Measurements from ENCODE around the gene ARHGAP8. TPM values are rescaled to one million over a fixed set of nuclear protein-coding genes. Genes with fewer than 3 reads are reported as not detected.

The ARHGAP8 gene
- total and polyA plus RNA-seq, 2 experiments from 2014 or later, result 62.8 to 64.9 TPM

- H3K4me1 ChIP-seq (ENCODE audit: insufficient read depth), result no peaks in the 10 kb centered on the region; the same call in 1 of the 2 replicates
- peaks cover 7% of the 10 kb centered on the region for H4K20me1 ChIP-seq (replicated peaks; ENCODE audit: insufficient read depth)
- H3K4me1 Mint-ChIP-seq, result peaks cover 4% of the 10 kb centered on the region; the same call in 2 of the 3 replicates
- no peaks in the 10 kb centered on the region; the same call in 1 of the 2 replicates for H3K36me3 ChIP-seq (ENCODE audit: insufficient read depth)
- DNase-seq (ENCODE audit: low spot score), result no peak
- H3K4me2 ChIP-seq, result no peak overlapping the region
- no peak overlapping the region for H3K27ac Mint-ChIP-seq
- no peaks in the 10 kb centered on the region for H3K79me2 ChIP-seq (replicated peaks; ENCODE audit: insufficient read depth)
- H3K4me3 Mint-ChIP-seq, result no peak overlapping the region
- peaks cover 3% of the 10 kb centered on the region; the same call in 1 of the 2 replicates for H3F3A ChIP-seq (replicated peaks; ENCODE audit: low read depth)
- peaks cover 34% of the 10 kb centered on the region for H3K36me3 Mint-ChIP-seq (ENCODE audit: low read depth)
- ATAC-seq, result no peak
- no peak overlapping the region for H3K4me3 ChIP-seq
- H3K27me3 ChIP-seq (ENCODE audit: insufficient read depth), result no peaks in the 10 kb centered on the region
- H2AFZ ChIP-seq, result no peak overlapping the region
- no peaks in the 10 kb centered on the region for H3K9me2 ChIP-seq (ENCODE audit: insufficient read depth)
- no peak overlapping the region for H3K27ac ChIP-seq (ENCODE audit: low read depth)
- H3K27me3 Mint-ChIP-seq (ENCODE audit: insufficient read depth, low read depth, poor library complexity), result peaks cover 12% of the 10 kb centered on the region
- TF ChIP-seq POLR2AphosphoS5 (IDR thresholded peaks at IDR 0.05; ENCODE audit: low read depth) (no peak), CTCF (conservative IDR thresholded peaks at IDR 0.05; ENCODE audit: low read depth in 2 of 2) (no peak), ZNF331 (CRISPR knock-in tag; IDR thresholded peaks at IDR 0.05; ENCODE audit: low read depth) (no peak), CREB1 (CRISPR knock-in tag; IDR thresholded peaks at IDR 0.05; ENCODE audit: low read depth) (no peak), EZH2phosphoT487 (IDR thresholded peaks at IDR 0.05; ENCODE audit: unreplicated experiment) (no peak), STAT1 (IDR thresholded peaks at IDR 0.05; ENCODE audit: unreplicated experiment) (no peak)
- peaks cover 11% of the 10 kb centered on the region for H3K9me3 Mint-ChIP-seq
Observed at GRCh38 chr22:44813416-44813815, 61.0 kb downstream of the ARHGAP8 start.

- no peak for TF ChIP-seq EZH2 (IDR thresholded peaks at IDR 0.05; ENCODE audit: low read depth, unreplicated experiment)
- no peak for TF ChIP-seq ZNF331 (CRISPR knock-in tag; IDR thresholded peaks at IDR 0.05; ENCODE audit: low read depth)
- no peak for TF ChIP-seq CTCF (conservative IDR thresholded peaks at IDR 0.05; ENCODE audit: low read depth in 2 of 2)
- TF ChIP-seq NANOG (IDR thresholded peaks at IDR 0.05; ENCODE audit: borderline replicate concordance), result no peak
- TF ChIP-seq ETS1 (IDR thresholded peaks at IDR 0.05), result no peak
- Histone ChIP-seq H3K9me2 (ENCODE audit: insufficient read depth) (no peaks in the 10 kb centered on the region), H4K20me1 (replicated peaks; ENCODE audit: insufficient read depth) (no peaks in the 10 kb centered on the region; the same call in 1 of the 2 replicates), H3K27me3 (ENCODE audit: insufficient read depth) (no peaks in the 10 kb centered on the region), H2AFZ (no peak overlapping the region), H3K36me3 (ENCODE audit: insufficient read depth) (no peaks in the 10 kb centered on the region; the same call in 1 of the 2 replicates), H3K4me2 (no peak overlapping the region), H3K4me3 (no peak overlapping the region), H3F3A (replicated peaks; ENCODE audit: low read depth) (0 out of 2 replicates have a peak, but pooled peaks cover 3% of the 10 kb centered on the region), H3K4me1 (ENCODE audit: insufficient read depth) (no peaks in the 10 kb centered on the region), H3K27ac (ENCODE audit: low read depth) (no peak overlapping the region), H3K79me2 (replicated peaks; ENCODE audit: insufficient read depth) (no peaks in the 10 kb centered on the region)
- H3K9me3 Mint-ChIP-seq, result peaks cover 11% of the 10 kb centered on the region
- H3K36me3 Mint-ChIP-seq (ENCODE audit: low read depth), result peaks cover 39% of the 10 kb centered on the region
- no peak overlapping the region for H3K4me3 Mint-ChIP-seq
- peaks cover 3% of the 10 kb centered on the region; the same call in 2 of the 3 replicates for H3K4me1 Mint-ChIP-seq
- ATAC-seq (no peak), DNase-seq (ENCODE audit: low spot score) (no peak)
- no peak overlapping the region for H3K27ac Mint-ChIP-seq
- peaks cover 12% of the 10 kb centered on the region for H3K27me3 Mint-ChIP-seq (ENCODE audit: insufficient read depth, low read depth, poor library complexity)
Observed at GRCh38 chr22:44814266-44815098, 62.1 kb downstream of the ARHGAP8 start.
